HEK293T (cell line): ENCODE results near the gene CRYBG1.

Source experiments
- FOXA1 ChIP-seq: fragments of 450-650 bp; IDR thresholded peaks from 2 replicates; pipeline ENCODE4 v1.6.1; 2016; ENCODE audit warnings: mild to moderate bottlenecking
- FOXK2 ChIP-seq: fragments of 450-650 bp; IDR thresholded peaks from 2 replicates; pipeline ENCODE4 v1.6.1; 2016; ENCODE audit warnings: mild to moderate bottlenecking
- LEF1 ChIP-seq: fragments of 450-650 bp; IDR thresholded peaks from 2 replicates; pipeline ENCODE4 v1.6.1; 2017; ENCODE audit warnings: mild to moderate bottlenecking, borderline replicate concordance
- NFRKB ChIP-seq: fragments of 450-650 bp; IDR thresholded peaks from 2 replicates; pipeline ENCODE4 v1.6.1; 2016; ENCODE audit warnings: mild to moderate bottlenecking, moderate library complexity

DNA sequence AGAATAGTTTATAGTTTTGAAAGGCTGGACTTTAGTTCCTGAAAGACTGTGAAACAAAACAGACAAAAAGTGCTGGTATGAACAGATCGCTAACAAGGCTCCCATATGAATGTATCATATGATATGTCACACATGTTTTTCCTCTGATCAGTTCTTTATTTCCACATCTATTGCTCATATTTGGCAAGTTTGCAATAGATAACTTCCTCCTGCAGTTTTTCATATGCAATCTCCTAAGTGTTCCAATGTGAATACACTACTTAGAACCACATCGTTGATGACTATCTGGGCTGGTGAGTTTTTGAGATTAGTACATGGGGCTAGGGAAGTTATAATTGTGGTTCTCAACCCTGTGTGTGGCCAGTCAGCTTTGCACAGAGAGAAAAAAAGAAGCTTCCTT, 23.1 kb downstream of the CRYBG1 start:
- TF ChIP-seq FOXA1 (no peak), NFRKB (no peak), FOXK2 (no peak), LEF1 (no peak)
